GM23338 (cell line): ENCODE measurements around the gene BDP1. TPM values are rescaled to one million over a fixed set of nuclear protein-coding genes. Genes with fewer than 3 reads are reported as not detected.
A peak's percentile ranks its signal among the peaks of the same experiment; 100 is the strongest.

Source experiments
- ATAC-seq: fragments of 200-7000 bp; cut with Tn5 transposase; 3 replicates; pipeline ENCODE4 v1.9.1; 2020
- DNase-seq: peaks from one replicate; pipeline ENCODE4 v3.0.0-alpha.2; 2015; ENCODE audit warnings: low spot score
- H2AFZ ChIP-seq: fragments of 200-600 bp; sonication (generic); 2 replicates; pipeline ENCODE4 v1.8.0; 2016; ENCODE audit warnings: antibody characterized with exemption, mild to moderate bottlenecking, moderate library complexity
- H3F3A ChIP-seq: fragments of 200-600 bp; sonication (generic); replicated peaks from 2 replicates; pipeline ENCODE4 v1.8.0; 2017; ENCODE audit warnings: antibody characterized with exemption, mixed run types, low read depth
- H3K27ac ChIP-seq: fragments of 200-600 bp; sonication (generic); 2 replicates; pipeline ENCODE4 v1.6.1; 2016; ENCODE audit warnings: low read depth
- H3K27me3 ChIP-seq: fragments of 200-600 bp; sonication (generic); 2 replicates; pipeline ENCODE4 v1.8.0; 2016; ENCODE audit warnings: mild to moderate bottlenecking, mixed run types, moderate library complexity; ENCODE audit not compliant: insufficient read depth
- H3K36me3 ChIP-seq: fragments of 200-600 bp; sonication (generic); 2 replicates; pipeline ENCODE4 v1.8.0; 2016; ENCODE audit warnings: mild to moderate bottlenecking; ENCODE audit not compliant: insufficient read depth
- H3K4me1 ChIP-seq: fragments of 200-600 bp; sonication (generic); 2 replicates; pipeline ENCODE4 v1.8.0; 2016; ENCODE audit warnings: mild to moderate bottlenecking, moderate library complexity; ENCODE audit not compliant: insufficient read depth
- H3K4me2 ChIP-seq: fragments of 200-600 bp; sonication (generic); 2 replicates; pipeline ENCODE4 v1.7.1; 2017; ENCODE audit warnings: mixed run types
- H3K4me3 ChIP-seq: fragments of 200-600 bp; sonication (generic); 2 replicates; pipeline ENCODE4 v1.6.1; 2016; ENCODE audit warnings: mixed run types
- H3K79me2 ChIP-seq: fragments of 200-600 bp; sonication (generic); replicated peaks from 2 replicates; pipeline ENCODE4 v1.8.0; 2017; ENCODE audit warnings: mild to moderate bottlenecking; ENCODE audit not compliant: insufficient read depth
- H3K9me2 ChIP-seq: fragments of 200-600 bp; sonication (generic); 2 replicates; pipeline ENCODE4 v1.8.0; 2017; ENCODE audit not compliant: insufficient read depth
- H4K20me1 ChIP-seq: fragments of 200-600 bp; sonication (generic); replicated peaks from 2 replicates; pipeline ENCODE4 v1.8.0; 2017; ENCODE audit warnings: mild to moderate bottlenecking; ENCODE audit not compliant: insufficient read depth
- H3K27ac Mint-ChIP-seq: 2 replicates; pipeline ENCODE4 v1.8.0; 2020; ENCODE audit warnings: inconsistent platforms, mild to moderate bottlenecking, moderate library complexity, mixed read lengths
- H3K27me3 Mint-ChIP-seq: 3 replicates; pipeline ENCODE4 v1.8.0; 2022; ENCODE audit warnings: low read depth, mild to moderate bottlenecking, moderate library complexity, mixed read lengths, inconsistent platforms; ENCODE audit not compliant: insufficient read depth, poor library complexity
- H3K36me3 Mint-ChIP-seq: 3 replicates; pipeline ENCODE4 v1.8.0; 2021; ENCODE audit warnings: low read depth, mild to moderate bottlenecking, inconsistent platforms, moderate library complexity, mixed read lengths
- H3K4me1 Mint-ChIP-seq: 3 replicates; pipeline ENCODE4 v1.8.0; 2020; ENCODE audit warnings: mild to moderate bottlenecking, inconsistent platforms, mixed read lengths
- H3K4me3 Mint-ChIP-seq: 3 replicates; pipeline ENCODE4 v1.8.0; 2021; ENCODE audit warnings: moderate library complexity, mild to moderate bottlenecking, inconsistent platforms, mixed read lengths
- H3K9me3 Mint-ChIP-seq: 3 replicates; pipeline ENCODE4 v1.8.0; 2020; ENCODE audit warnings: moderate library complexity, mild to moderate bottlenecking, inconsistent platforms, mixed read lengths
- CREB1 ChIP-seq: fragments of 250-450 bp; sonication (Bioruptor Pico); IDR thresholded peaks from 2 replicates; pipeline ENCODE4 v1.5.0; 2020; ENCODE audit warnings: low read depth, mild to moderate bottlenecking, moderate library complexity
- EZH2 ChIP-seq: fragments of 200-600 bp; sonication (generic); IDR thresholded peaks from one replicate; pipeline ENCODE4 v1.8.0; 2017; ENCODE audit warnings: antibody characterized with exemption, mild to moderate bottlenecking, low read depth; ENCODE audit not compliant: unreplicated experiment
- EZH2phosphoT487 ChIP-seq: fragments of 200-600 bp; sonication (generic); IDR thresholded peaks from one replicate; pipeline ENCODE4 v1.8.1; 2018; ENCODE audit warnings: antibody characterized with exemption; ENCODE audit not compliant: unreplicated experiment
- JUNB ChIP-seq: IDR thresholded peaks from one replicate; pipeline ENCODE4 v1.6.1; 2016; ENCODE audit warnings: antibody characterized with exemption; ENCODE audit not compliant: unreplicated experiment
- NANOG ChIP-seq: IDR thresholded peaks from 2 replicates; pipeline ENCODE4 v1.6.1; 2016; ENCODE audit warnings: antibody characterized with exemption, borderline replicate concordance
- POLR2AphosphoS5 ChIP-seq: IDR thresholded peaks from 2 replicates; pipeline ENCODE4 v1.6.1; 2016; ENCODE audit warnings: antibody characterized with exemption, low read depth
- STAT1 ChIP-seq: IDR thresholded peaks from one replicate; pipeline ENCODE4 v1.6.1; 2016; ENCODE audit warnings: antibody characterized with exemption; ENCODE audit not compliant: unreplicated experiment
- ZNF114 ChIP-seq: fragments of 250-450 bp; sonication (Bioruptor Pico); IDR thresholded peaks from 2 replicates; pipeline ENCODE4 v1.5.0; 2020; ENCODE audit warnings: mild to moderate bottlenecking, moderate library complexity
- ZNF331 ChIP-seq: fragments of 250-450 bp; sonication (Bioruptor Pico); IDR thresholded peaks from 2 replicates; pipeline ENCODE4 v1.5.0; 2020; ENCODE audit warnings: low read depth, mild to moderate bottlenecking, moderate library complexity
- ZNF462 ChIP-seq: fragments of 250-450 bp; sonication (Bioruptor Pico); IDR thresholded peaks from 2 replicates; pipeline ENCODE4 v1.5.0; 2020; ENCODE audit warnings: mild to moderate bottlenecking, moderate library complexity
- polyA plus RNA-seq: library from polyadenylated mRNA; unstranded; fragments of >200 nt; fragmentation: Nextera tagmentation; extraction: Ambion mirVana; gene quantifications from 2 replicates; pipeline ENCODE4 v1.2.1, GENCODE V29; 2016
- total RNA-seq: library from RNA; depleted of rRNA; stranded (reverse); fragments of >200 nt; shearing (Covaris generic); gene quantifications from 2 replicates; pipeline ENCODE4 v1.2.3, GENCODE V29; 2014
- TF ChIP-seq, protein P1 (sequence below), 2 experiments: fragments of 200-600 bp in 1 of 2; sonication (generic) in 1 of 2; conservative IDR thresholded peaks; 2 replicates each; pipeline versions ENCODE4 v1.5.1 to v1.6.1; 2016 to 2017; ENCODE audit warnings: antibody characterized with exemption in 2 of 2, low read depth in 2 of 2, mild to moderate bottlenecking in 2 of 2, moderate library complexity in 1 of 2
- TF ChIP-seq, protein P2 (sequence below): IDR thresholded peaks from one replicate; pipeline ENCODE4 v1.6.1; 2018; ENCODE audit warnings: antibody characterized with exemption; ENCODE audit not compliant: unreplicated experiment
- TF ChIP-seq, protein P3 (sequence below): IDR thresholded peaks from 2 replicates; pipeline ENCODE4 v1.6.1; 2016; ENCODE audit warnings: antibody characterized with exemption

Gene BDP1
- total and polyA plus RNA-seq, 2 experiments from 2014 or later = 41.8 to 54.4 TPM

- H3K27ac Mint-ChIP-seq = peak overlapping the region; percentile 17; the same call in 1 of the 2 replicates
These were observed 27.9 kb downstream of the BDP1 start for GRCh38 chr5:71483355-71483754.

More at GRCh38 chr5:71483355-71483754, 27.9 kb downstream of the BDP1 start:
- no peaks in the 10 kb centered on the region for H3K27me3 ChIP-seq
- peaks cover 32% of the 10 kb centered on the region for H3K36me3 ChIP-seq
- H3K9me2 ChIP-seq = no peaks in the 10 kb centered on the region; the same call in 1 of the 2 replicates
- no peaks in the 10 kb centered on the region for H3K4me1 ChIP-seq
- no peaks in the 10 kb centered on the region for H3F3A ChIP-seq
- no peaks in the 10 kb centered on the region for H3K79me2 ChIP-seq
- H3K27me3 Mint-ChIP-seq = peaks cover 2% of the 10 kb centered on the region
- H3K4me3 Mint-ChIP-seq = no peak overlapping the region
- ATAC-seq (no peak), DNase-seq (no peak)
- no peaks in the 10 kb centered on the region for H4K20me1 ChIP-seq
- H3K27ac ChIP-seq = no peak overlapping the region
- no peaks in the 10 kb centered on the region for H3K4me1 Mint-ChIP-seq
- H3K4me2 ChIP-seq = no peak overlapping the region
- peaks cover 64% of the 10 kb centered on the region for H3K36me3 Mint-ChIP-seq
- H2AFZ ChIP-seq = no peak overlapping the region
- H3K4me3 ChIP-seq = no peak overlapping the region
- H3K9me3 Mint-ChIP-seq = no peaks in the 10 kb centered on the region
- TF ChIP-seq ZNF462 (CRISPR knock-in tag) (no peak), ZNF114 (CRISPR knock-in tag) (no peak), ZNF331 (CRISPR knock-in tag) (no peak), STAT1 (no peak), POLR2AphosphoS5 (no peak), JUNB (no peak), NANOG (no peak), EZH2 (no peak), CREB1 (CRISPR knock-in tag) (no peak), EZH2phosphoT487 (no peak)
- TF ChIP-seq, protein P1, sequence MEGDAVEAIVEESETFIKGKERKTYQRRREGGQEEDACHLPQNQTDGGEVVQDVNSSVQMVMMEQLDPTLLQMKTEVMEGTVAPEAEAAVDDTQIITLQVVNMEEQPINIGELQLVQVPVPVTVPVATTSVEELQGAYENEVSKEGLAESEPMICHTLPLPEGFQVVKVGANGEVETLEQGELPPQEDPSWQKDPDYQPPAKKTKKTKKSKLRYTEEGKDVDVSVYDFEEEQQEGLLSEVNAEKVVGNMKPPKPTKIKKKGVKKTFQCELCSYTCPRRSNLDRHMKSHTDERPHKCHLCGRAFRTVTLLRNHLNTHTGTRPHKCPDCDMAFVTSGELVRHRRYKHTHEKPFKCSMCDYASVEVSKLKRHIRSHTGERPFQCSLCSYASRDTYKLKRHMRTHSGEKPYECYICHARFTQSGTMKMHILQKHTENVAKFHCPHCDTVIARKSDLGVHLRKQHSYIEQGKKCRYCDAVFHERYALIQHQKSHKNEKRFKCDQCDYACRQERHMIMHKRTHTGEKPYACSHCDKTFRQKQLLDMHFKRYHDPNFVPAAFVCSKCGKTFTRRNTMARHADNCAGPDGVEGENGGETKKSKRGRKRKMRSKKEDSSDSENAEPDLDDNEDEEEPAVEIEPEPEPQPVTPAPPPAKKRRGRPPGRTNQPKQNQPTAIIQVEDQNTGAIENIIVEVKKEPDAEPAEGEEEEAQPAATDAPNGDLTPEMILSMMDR (conservative IDR thresholded peaks at IDR 0.05; ENCODE audit: low read depth in 2 of 2) = no peak
- TF ChIP-seq, protein P2, sequence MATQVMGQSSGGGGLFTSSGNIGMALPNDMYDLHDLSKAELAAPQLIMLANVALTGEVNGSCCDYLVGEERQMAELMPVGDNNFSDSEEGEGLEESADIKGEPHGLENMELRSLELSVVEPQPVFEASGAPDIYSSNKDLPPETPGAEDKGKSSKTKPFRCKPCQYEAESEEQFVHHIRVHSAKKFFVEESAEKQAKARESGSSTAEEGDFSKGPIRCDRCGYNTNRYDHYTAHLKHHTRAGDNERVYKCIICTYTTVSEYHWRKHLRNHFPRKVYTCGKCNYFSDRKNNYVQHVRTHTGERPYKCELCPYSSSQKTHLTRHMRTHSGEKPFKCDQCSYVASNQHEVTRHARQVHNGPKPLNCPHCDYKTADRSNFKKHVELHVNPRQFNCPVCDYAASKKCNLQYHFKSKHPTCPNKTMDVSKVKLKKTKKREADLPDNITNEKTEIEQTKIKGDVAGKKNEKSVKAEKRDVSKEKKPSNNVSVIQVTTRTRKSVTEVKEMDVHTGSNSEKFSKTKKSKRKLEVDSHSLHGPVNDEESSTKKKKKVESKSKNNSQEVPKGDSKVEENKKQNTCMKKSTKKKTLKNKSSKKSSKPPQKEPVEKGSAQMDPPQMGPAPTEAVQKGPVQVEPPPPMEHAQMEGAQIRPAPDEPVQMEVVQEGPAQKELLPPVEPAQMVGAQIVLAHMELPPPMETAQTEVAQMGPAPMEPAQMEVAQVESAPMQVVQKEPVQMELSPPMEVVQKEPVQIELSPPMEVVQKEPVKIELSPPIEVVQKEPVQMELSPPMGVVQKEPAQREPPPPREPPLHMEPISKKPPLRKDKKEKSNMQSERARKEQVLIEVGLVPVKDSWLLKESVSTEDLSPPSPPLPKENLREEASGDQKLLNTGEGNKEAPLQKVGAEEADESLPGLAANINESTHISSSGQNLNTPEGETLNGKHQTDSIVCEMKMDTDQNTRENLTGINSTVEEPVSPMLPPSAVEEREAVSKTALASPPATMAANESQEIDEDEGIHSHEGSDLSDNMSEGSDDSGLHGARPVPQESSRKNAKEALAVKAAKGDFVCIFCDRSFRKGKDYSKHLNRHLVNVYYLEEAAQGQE = no peak
- TF ChIP-seq, protein P3, sequence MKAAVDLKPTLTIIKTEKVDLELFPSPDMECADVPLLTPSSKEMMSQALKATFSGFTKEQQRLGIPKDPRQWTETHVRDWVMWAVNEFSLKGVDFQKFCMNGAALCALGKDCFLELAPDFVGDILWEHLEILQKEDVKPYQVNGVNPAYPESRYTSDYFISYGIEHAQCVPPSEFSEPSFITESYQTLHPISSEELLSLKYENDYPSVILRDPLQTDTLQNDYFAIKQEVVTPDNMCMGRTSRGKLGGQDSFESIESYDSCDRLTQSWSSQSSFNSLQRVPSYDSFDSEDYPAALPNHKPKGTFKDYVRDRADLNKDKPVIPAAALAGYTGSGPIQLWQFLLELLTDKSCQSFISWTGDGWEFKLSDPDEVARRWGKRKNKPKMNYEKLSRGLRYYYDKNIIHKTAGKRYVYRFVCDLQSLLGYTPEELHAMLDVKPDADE = no peak
